Thyroid gland (tissue), 4 donors: ENCODE data around the gene TRMO. TPM values are rescaled to one million over a fixed set of nuclear protein-coding genes. Genes with fewer than 3 reads are reported as not detected.

ENCODE experiments used
- DNase-seq, 2 donors: peaks; one replicate each; pipeline ENCODE4 v3.0.0-alpha.2; 2019
- H3K27ac ChIP-seq, 3 donors: fragments of 200-600 bp; sonication (generic); 1 replicate in 2 of 3; 2 replicates in 1 of 3; pipeline ENCODE4 v1.5.1; 2016 to 2019; ENCODE audit warnings: mild to moderate bottlenecking in 1 of 3, moderate library complexity in 1 of 3
- H3K27me3 ChIP-seq: fragments of 200-600 bp; sonication (generic); one replicate; pipeline ENCODE4 v1.5.1; 2019
- H3K36me3 ChIP-seq, 2 donors: fragments of 200-600 bp; sonication (generic); one replicate each; pipeline ENCODE4 v1.5.1; 2016 to 2019
- H3K4me1 ChIP-seq, 2 donors: fragments of 200-600 bp; sonication (generic); one replicate each; pipeline ENCODE4 v1.5.1; 2017 to 2019
- H3K4me3 ChIP-seq, 3 donors: fragments of 200-600 bp; sonication (generic); replicated peaks in 1 of 3; 1 replicate in 2 of 3; 2 replicates in 1 of 3; pipeline ENCODE4 v1.5.1; 2016; ENCODE audit warnings: mild to moderate bottlenecking in 1 of 3
- H3K9me3 ChIP-seq: fragments of 200-600 bp; sonication (generic); one replicate; pipeline ENCODE4 v1.5.1; 2017
- POLR2A ChIP-seq, 2 donors: fragments of 450-650 bp; IDR thresholded peaks; one replicate each; pipeline ENCODE4 v1.6.1; 2017; ENCODE audit warnings: antibody characterized with exemption in 2 of 2, mild to moderate bottlenecking in 2 of 2, moderate library complexity in 1 of 2
- WGBS, 2 donors: methylation state at CpG; one replicate each; pipeline ENCODE4 v1.1.5; 2017; 5-methylcytosine and 5-hydroxymethylcytosine counted together
- intact Hi-C: fragments of 100-400 bp; cut with DNase I; formaldehyde crosslinking; loops from one replicate; pipeline ENCODE4 v1.15.1; 2023
- total RNA-seq, 4 donors: library from RNA; depleted of rRNA; stranded (reverse); fragments of >200 nt; gene quantifications; one replicate each; pipeline ENCODE4 v1.2.3, GENCODE V29; 2016
- TF ChIP-seq, protein P1 (sequence below), 6 experiments: fragments of 200-600 bp in 3 of 6; fragments of 450-650 bp in 3 of 6; sonication (generic) in 3 of 6; IDR thresholded peaks; one replicate each; pipeline ENCODE4 v1.5.1; 2016 to 2019; ENCODE audit warnings: antibody characterized with exemption in 6 of 6, mild to moderate bottlenecking in 2 of 6, inconsistent platforms in 1 of 6, moderate library complexity in 1 of 6

The TRMO gene
- total RNA-seq, 4 donors from 2014 or later = 56.6 to 81.6 (median 59.0) TPM

DNA sequence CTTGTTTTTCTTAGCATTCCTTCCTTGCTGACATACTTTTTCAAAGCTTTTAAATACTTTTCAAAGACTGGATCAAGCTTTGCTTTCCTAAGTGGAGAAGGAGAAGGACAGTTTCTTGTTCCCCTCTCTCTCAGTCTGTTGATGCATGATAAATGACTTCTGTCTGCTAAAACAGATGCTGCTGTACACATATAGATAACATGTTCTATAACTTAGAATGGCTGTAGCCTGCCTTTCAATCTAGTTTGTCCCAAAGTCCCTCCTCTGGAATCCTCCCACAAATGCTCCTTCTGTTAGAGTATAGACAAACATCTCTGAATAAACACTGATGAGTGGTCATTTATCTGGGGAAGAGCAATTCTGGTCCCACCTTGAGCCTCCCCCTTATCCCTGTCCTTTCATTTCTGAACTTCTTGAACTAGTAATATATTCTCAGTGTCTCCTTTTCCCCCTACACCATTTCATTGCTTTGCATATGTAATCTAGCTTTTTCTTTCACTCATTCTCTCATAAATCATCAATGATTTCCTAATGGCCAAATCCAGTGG lies 21.1 kb upstream of the TRMO start:
- no peak for TF ChIP-seq POLR2A (IDR thresholded peaks at IDR 0.05)
- TF ChIP-seq, protein P1, sequence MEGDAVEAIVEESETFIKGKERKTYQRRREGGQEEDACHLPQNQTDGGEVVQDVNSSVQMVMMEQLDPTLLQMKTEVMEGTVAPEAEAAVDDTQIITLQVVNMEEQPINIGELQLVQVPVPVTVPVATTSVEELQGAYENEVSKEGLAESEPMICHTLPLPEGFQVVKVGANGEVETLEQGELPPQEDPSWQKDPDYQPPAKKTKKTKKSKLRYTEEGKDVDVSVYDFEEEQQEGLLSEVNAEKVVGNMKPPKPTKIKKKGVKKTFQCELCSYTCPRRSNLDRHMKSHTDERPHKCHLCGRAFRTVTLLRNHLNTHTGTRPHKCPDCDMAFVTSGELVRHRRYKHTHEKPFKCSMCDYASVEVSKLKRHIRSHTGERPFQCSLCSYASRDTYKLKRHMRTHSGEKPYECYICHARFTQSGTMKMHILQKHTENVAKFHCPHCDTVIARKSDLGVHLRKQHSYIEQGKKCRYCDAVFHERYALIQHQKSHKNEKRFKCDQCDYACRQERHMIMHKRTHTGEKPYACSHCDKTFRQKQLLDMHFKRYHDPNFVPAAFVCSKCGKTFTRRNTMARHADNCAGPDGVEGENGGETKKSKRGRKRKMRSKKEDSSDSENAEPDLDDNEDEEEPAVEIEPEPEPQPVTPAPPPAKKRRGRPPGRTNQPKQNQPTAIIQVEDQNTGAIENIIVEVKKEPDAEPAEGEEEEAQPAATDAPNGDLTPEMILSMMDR (IDR thresholded peaks at IDR 0.05) = no peak
- Histone ChIP-seq H3K4me1 (no peaks in the 10 kb centered on the region), H3K4me3 (no peak overlapping the region), H3K27me3 (no peaks in the 10 kb centered on the region), H3K27ac (no peak overlapping the region), H3K36me3 (no peaks in the 10 kb centered on the region), H3K9me3 (no peaks in the 10 kb centered on the region)
- DNase-seq = no peak
- intact Hi-C loops = no loop called here

DNA sequence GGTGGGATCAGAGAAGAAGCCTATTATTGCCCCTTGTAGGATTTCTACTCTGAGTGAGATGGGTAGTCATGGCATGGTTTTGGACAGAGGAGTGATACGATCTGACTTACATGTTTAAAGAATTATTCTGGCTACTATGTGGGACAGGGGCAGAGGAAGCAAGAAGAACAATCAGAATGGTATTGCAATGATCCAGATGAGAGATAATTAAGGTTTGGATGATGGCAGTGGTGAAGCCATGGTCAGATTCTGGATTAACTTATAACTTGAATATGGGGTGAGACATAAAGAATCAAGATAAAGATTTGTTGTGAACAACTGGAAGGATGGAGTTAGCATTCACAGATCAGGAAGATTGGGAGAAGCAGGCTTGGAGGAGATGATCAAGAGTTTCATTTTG lies 19.0 kb upstream of the TRMO start:
- Histone ChIP-seq H3K9me3 (no peaks in the 10 kb centered on the region), H3K4me3 (no peak overlapping the region), H3K27ac (no peak overlapping the region), H3K4me1 (no peaks in the 10 kb centered on the region), H3K36me3 (no peaks in the 10 kb centered on the region), H3K27me3 (no peaks in the 10 kb centered on the region)
- DNase-seq = no peak
- TF ChIP-seq, protein P1 (IDR thresholded peaks at IDR 0.05) = no peak
- TF ChIP-seq POLR2A (IDR thresholded peaks at IDR 0.05) = no peak
- WGBS, 2 donors = 91 to 95% methylated on average over 1 of the region's 1 CpG
- intact Hi-C loops = no loop called here

DNA sequence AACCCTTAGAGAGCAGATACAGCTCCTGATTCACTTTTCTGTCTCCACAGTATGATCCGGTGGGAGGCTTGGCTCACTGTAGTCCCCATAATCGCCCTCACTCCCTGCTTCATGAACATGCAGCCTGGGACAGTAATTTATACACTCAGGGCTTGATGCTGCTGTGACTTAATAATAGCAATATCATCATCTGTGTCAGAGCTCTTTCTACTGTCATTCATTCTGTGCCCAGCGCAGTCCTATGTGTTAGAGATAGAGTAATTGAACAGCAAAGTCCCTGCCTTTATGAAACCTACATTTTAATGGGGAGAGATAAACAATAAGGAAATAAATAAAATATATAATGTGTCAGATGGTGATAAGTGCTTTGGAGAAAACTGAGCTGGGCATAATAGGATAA lies 18.4 kb upstream of the TRMO start:
- Histone ChIP-seq H3K27me3 (no peaks in the 10 kb centered on the region), H3K36me3 (no peaks in the 10 kb centered on the region), H3K9me3 (no peaks in the 10 kb centered on the region), H3K4me1 (no peaks in the 10 kb centered on the region), H3K4me3 (no peak overlapping the region), H3K27ac (no peak overlapping the region)
- no peak for DNase-seq
- intact Hi-C loops = no loop called here
- 73 to 81% methylated on average over 3 of the region's 3 CpGs for WGBS, 2 donors
- TF ChIP-seq, protein P1 (IDR thresholded peaks at IDR 0.05) = no peak
- no peak for TF ChIP-seq POLR2A (IDR thresholded peaks at IDR 0.05)

DNA sequence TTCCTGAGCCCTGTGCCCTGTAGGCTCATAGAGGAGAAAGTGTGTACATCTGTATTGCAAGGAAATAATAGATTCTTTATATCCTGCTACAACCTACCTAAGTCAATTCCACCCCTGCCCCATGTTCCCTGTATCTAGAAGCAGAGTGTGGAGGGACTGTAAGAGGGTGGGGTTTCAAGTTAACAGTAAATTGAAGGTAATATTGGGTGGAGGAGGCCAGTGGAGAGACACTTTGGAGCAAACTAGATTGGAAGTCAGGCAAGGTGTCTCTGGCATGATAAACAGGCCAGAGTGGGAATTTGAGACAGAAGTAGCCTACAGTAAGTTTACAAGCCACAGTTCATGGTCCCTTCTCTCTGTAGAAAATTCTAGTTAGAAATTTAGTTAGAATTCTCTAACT lies 17.9 kb upstream of the TRMO start:
- TF ChIP-seq, protein P1 (IDR thresholded peaks at IDR 0.05) = no peak
- TF ChIP-seq POLR2A (IDR thresholded peaks at IDR 0.05) = no peak
- Histone ChIP-seq H3K4me1 (no peaks in the 10 kb centered on the region), H3K36me3 (no peaks in the 10 kb centered on the region), H3K9me3 (no peaks in the 10 kb centered on the region), H3K27me3 (no peaks in the 10 kb centered on the region), H3K27ac (no peak overlapping the region), H3K4me3 (no peak overlapping the region)
- intact Hi-C loops = no loop called here
- DNase-seq = no peak

DNA sequence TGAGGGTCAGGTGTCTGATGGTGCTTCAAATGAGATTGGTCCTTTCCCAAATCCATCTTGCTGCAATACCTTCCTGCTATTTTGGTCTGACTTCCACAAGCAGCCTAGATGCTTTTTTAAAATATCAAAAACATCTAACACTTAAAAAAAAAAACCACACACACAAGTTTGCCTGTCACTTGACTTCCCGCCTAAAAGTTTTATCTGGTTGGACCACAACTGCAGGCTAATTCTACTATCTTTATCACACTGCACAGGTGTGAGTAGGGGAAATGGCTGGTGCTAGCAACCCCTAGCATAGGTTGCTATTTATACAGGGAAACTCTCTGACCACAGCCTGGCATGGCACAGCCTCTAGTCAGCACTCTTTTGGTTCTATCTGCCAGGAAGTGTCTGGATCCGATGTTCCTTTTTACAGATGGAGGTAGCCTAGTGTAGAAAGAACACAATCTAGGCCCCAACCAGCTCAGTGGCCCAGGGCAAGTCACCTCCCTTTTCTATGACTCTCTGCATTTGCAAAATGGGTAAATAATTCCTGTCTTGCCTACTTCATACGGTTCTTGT lies 15.9 kb upstream of the TRMO start, which contains the start of gene HEMGN:
HEMGN (minus strand) TSS at position 92 of the 564 bp plus-strand sequence; CDS start at position 56, 36 bp downstream.
- 78 to 85% methylated on average over 3 of the region's 3 CpGs for WGBS, 2 donors
- Histone ChIP-seq H3K27me3 (no peaks in the 10 kb centered on the region), H3K27ac (no peak within 1 kb of the TSS), H3K36me3 (no peaks in the 10 kb centered on the region), H3K4me3 (no peak within 1 kb of the TSS), H3K4me1 (no peaks in the 10 kb centered on the region), H3K9me3 (no peaks in the 10 kb centered on the region)
- TF ChIP-seq, protein P1 (IDR thresholded peaks at IDR 0.05) = no peak
- TF ChIP-seq POLR2A (IDR thresholded peaks at IDR 0.05) = no peak
- intact Hi-C loops = no loop called here
- DNase-seq = no peak
